Measurements from ENCODE around the gene PHF24. TPM values are rescaled to one million over a fixed set of nuclear protein-coding genes. Genes with fewer than 3 reads are reported as not detected.
"Not testable (repeated sequence)": the region's sequence is repeated elsewhere in the genome, so short reads cannot be mapped to it uniquely, and the experiment has no call there.

PHF24 gene
- total RNA-seq, 1 experiment from 2014 or later = not detected

- ChIA-PET CTCF (interaction anchor here (0.5 to 2.5 kb wide), 5 partner anchors 10 to 1264 kb away, joined by 3 to 14 read pairs (median 4); no protein-coding TSS in a partner anchor), POLR2A (interaction anchor here (0.6 to 1.6 kb wide), 3 partner anchors 13 to 538 kb away, joined by 3 to 5 read pairs (median 4); no protein-coding TSS in a partner anchor)
- Mint-ChIP-seq H3K27me3 (ENCODE audit: insufficient read depth, unreplicated experiment) (no peaks in the 10 kb centered on the region), H3K36me3 (ENCODE audit: insufficient read depth, unreplicated experiment) (peaks cover 8% of the 10 kb centered on the region), H3K4me3 (ENCODE audit: unreplicated experiment) (no peak overlapping the region), H3K9me3 (ENCODE audit: unreplicated experiment) (no peaks in the 10 kb centered on the region), H3K4me1 (ENCODE audit: insufficient read depth, unreplicated experiment) (peaks cover 18% of the 10 kb centered on the region), H3K27ac (ENCODE audit: low read depth, unreplicated experiment) (no peak overlapping the region)
- BruUV-seq (replicated peaks) = no TSS peak
- no peak for TF ChIP-seq CTCF (IDR thresholded peaks at IDR 0.05; ENCODE audit: unreplicated experiment)
- DNase-seq (ENCODE audit: unreplicated experiment) = peak; percentile 82
- intact Hi-C loops (cut with micrococcal nuclease) = no loop called here
Observed at GRCh38 chr9:35001803-35002502, 43.9 kb downstream of the PHF24 start.

GRCh38 chr9:35002623-35003022, 44.5 kb downstream of the PHF24 start:
- intact Hi-C loops (cut with micrococcal nuclease) = no loop called here
- Mint-ChIP-seq H3K9me3 (ENCODE audit: unreplicated experiment) (no peaks in the 10 kb centered on the region), H3K4me3 (ENCODE audit: unreplicated experiment) (no peak overlapping the region), H3K36me3 (ENCODE audit: insufficient read depth, unreplicated experiment) (peaks cover 8% of the 10 kb centered on the region), H3K4me1 (ENCODE audit: insufficient read depth, unreplicated experiment) (peaks cover 18% of the 10 kb centered on the region), H3K27me3 (ENCODE audit: insufficient read depth, unreplicated experiment) (no peaks in the 10 kb centered on the region), H3K27ac (ENCODE audit: low read depth, unreplicated experiment) (no peak overlapping the region)
- TF ChIP-seq CTCF (IDR thresholded peaks at IDR 0.05; ENCODE audit: unreplicated experiment) = no peak
- no peak for DNase-seq (ENCODE audit: unreplicated experiment)
- BruUV-seq (replicated peaks) = no TSS peak
- POLR2A ChIA-PET = interaction anchor here (0.6 to 1.6 kb wide), 2 partner anchors 24 to 539 kb away, joined by 4 to 5 read pairs; no protein-coding TSS in a partner anchor
- CTCF ChIA-PET = interaction anchor here (0.6 to 2.5 kb wide), 4 partner anchors 103 to 242 kb away, joined by 3 to 14 read pairs (median 4); no protein-coding TSS in a partner anchor

- H3K4me1 Mint-ChIP-seq (ENCODE audit: insufficient read depth, unreplicated experiment) = peaks cover 18% of the 10 kb centered on the region
- POLR2A ChIA-PET; BruUV-seq (replicated peaks); CTCF ChIA-PET; H3K4me3 Mint-ChIP-seq (ENCODE audit: unreplicated experiment); DNase-seq (ENCODE audit: unreplicated experiment); H3K36me3 Mint-ChIP-seq (ENCODE audit: insufficient read depth, unreplicated experiment); H3K27me3 Mint-ChIP-seq (ENCODE audit: insufficient read depth, unreplicated experiment); H3K27ac Mint-ChIP-seq (ENCODE audit: low read depth, unreplicated experiment); H3K9me3 Mint-ChIP-seq (ENCODE audit: unreplicated experiment); intact Hi-C loops (cut with micrococcal nuclease): not testable (repeated sequence)
Observed at GRCh38 chr9:35004299-35004698, 46.2 kb downstream of the PHF24 start.

GRCh38 chr9:35010351-35010958, 52.4 kb downstream of the PHF24 start:
- no peak for TF ChIP-seq CTCF (IDR thresholded peaks at IDR 0.05; ENCODE audit: unreplicated experiment)
- POLR2A ChIA-PET = interaction anchor here (0.6 to 1.1 kb wide), 3 partner anchors 10 to 91 kb away, joined by 3 read pairs; no protein-coding TSS in a partner anchor
- CTCF ChIA-PET = interaction anchor here (1.1 kb wide), 2 partner anchors 26 to 41 kb away, joined by 3 to 4 read pairs; no protein-coding TSS in a partner anchor
- Mint-ChIP-seq H3K27ac (ENCODE audit: low read depth, unreplicated experiment) (no peak overlapping the region), H3K4me1 (ENCODE audit: insufficient read depth, unreplicated experiment) (no peaks in the 10 kb centered on the region), H3K4me3 (ENCODE audit: unreplicated experiment) (no peak overlapping the region), H3K27me3 (ENCODE audit: insufficient read depth, unreplicated experiment) (no peaks in the 10 kb centered on the region), H3K9me3 (ENCODE audit: unreplicated experiment) (peaks cover 16% of the 10 kb centered on the region), H3K36me3 (ENCODE audit: insufficient read depth, unreplicated experiment) (peaks cover 21% of the 10 kb centered on the region)
- DNase-seq (ENCODE audit: unreplicated experiment) = no peak
- BruUV-seq (replicated peaks) = no TSS peak
- intact Hi-C loops (cut with micrococcal nuclease) = no loop called here

All from MCF 10A (cell line).